Stimulated activated CD8-positive, alpha-beta memory T cell treated with anti-CD3 and anti-CD28 coated beads, Interleukin-12 subunit alpha, Interleukin-12 subunit beta, amount 100 ng/mL, for 24 hours (primary cell): ENCODE data around the gene GRK3.
"Not testable (repeated sequence)": the region's sequence is repeated elsewhere in the genome, so short reads cannot be mapped to it uniquely, and the experiment has no call there.

Source experiments
- DNase-seq: peaks from one replicate; pipeline ENCODE4 v3.0.0-alpha.2; 2020; ENCODE audit errors: extremely low read depth

Gene GRK3

GRCh38 chr22:25571969-25572707 lies 7.7 kb downstream of the GRK3 start:
- not testable (repeated sequence) for DNase-seq

DNA sequence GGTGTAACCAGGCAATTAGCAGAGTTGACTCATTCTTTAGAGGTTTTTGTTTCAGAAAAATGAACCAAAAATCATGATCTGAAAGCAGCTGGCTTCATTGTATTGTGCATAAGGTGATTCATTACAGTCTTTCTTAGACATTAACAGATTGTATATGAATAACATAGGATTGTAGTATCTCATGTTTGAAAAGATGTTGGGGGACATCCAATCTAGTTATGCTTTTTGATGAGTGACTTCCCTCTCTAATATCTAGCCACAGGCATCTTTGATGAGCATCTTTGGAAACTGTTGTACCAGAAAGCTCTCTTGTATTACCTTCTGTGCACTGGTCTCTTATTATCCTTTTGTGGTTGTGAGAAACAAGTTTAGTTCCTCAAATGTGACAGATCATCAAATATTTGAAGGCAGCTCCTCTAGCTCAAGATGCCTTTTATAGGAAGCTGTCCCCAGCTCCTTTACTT lies 8.3 kb downstream of the GRK3 start:
- DNase-seq: no peak

DNA sequence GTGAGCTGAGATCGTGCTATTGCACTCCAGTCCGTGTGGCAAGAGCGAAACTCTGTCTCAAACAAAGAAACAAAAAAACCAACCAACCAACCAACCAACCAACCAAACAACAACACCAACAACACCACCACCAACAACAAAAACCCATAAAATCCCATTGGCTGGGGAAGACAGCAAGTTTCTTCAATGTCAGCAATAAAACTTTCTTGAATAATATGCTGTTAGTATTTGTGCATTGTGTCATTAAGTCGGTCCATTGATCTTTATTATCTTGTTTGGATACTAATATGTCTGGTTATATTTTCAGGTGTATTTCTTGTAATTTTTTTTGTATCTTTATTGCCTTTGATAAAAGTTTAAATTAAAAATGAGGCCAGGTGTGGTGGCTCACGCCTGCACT lies 9.4 kb downstream of the GRK3 start:
- DNase-seq: no peak

GRCh38 chr22:25574736-25575135 lies 10.3 kb downstream of the GRK3 start:
- DNase-seq: no peak

DNA sequence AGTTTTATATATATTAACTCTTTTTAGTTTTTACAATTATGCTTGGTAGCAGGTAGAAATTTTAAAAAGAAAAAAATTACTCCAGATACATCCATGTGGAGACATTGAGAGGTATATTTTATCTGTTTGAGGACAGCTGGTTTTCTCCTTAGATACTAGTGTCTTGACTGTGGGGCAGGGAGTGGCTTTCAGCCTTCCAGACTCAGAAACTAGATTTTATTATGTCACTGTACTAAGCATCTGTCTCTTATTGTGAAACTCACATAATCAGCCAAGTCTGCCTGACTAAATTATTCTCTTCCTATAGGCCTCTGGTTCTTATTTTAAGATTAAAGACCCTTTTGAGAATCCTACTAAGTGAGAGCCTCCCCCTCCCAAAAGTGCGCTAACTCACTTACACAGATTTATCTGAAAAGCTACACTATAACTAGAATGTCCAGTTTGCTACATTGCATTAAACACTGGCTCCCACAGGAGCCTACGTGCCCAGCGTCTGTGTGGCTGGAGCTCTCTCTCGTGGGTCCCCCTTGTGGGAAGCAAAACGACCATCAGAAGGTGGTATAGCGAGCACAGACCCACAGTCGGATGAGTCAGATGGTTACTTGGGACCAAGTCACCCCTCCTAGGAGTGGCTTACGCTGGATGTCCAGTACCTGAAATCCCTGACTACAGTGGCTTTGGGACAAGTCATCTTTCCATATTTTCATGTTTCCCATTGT lies 11.4 kb downstream of the GRK3 start:
- not testable (repeated sequence) for DNase-seq

- DNase-seq: not testable (repeated sequence)
Measured at GRCh38 chr22:25581452-25581851, 17.0 kb downstream of the GRK3 start.

- DNase-seq: no peak
Measured at GRCh38 chr22:25582946-25583345, 18.5 kb downstream of the GRK3 start.

DNA sequence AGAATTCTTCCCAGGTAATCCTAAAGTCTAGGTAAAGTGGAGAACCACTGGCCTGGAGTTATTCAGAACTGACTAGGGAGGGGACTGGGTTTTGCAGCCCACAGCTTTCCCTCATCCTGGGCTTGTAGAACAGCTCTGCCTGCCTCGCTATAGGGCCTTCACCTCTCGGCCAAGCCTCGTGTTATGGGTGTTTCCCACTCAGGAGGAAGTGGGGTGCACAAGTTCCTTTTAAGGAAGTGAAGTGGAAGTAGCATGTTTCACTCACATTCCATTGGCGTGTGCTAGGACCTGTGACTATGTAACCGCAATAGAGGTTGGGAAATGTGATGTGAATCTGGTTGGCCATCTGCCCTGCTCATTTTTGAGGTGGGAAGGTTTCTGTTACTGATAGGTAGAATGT lies 20.5 kb downstream of the GRK3 start:
- not testable (repeated sequence) for DNase-seq

- DNase-seq: not testable (repeated sequence)
Measured at GRCh38 chr22:25589664-25590063, 25.2 kb downstream of the GRK3 start.

GRCh38 chr22:25593323-25593722 lies 28.8 kb downstream of the GRK3 start:
- not testable (repeated sequence) for DNase-seq

- DNase-seq: no peak
Measured at GRCh38 chr22:25598609-25599008, 34.1 kb downstream of the GRK3 start.

DNA sequence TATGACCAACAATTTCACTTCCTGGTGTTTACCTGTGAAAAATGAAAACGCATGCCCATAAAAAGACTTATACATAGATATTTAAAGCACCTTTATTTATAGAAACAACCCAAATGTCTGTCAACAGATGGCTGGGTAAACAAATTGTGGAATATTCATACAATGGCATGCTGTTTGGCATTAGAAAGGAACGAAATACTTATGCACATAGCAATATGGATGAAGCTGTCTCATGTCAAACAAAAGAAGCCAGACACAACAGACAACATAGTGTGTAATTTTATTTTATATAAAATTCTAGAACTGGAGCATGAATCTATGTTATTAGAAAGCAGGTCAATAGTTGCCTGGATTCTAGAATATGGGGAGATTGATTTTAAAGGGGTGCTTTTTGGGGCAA lies 38.0 kb downstream of the GRK3 start:
- DNase-seq: no peak

- no peak for DNase-seq
Measured at GRCh38 chr22:25602916-25603315, 38.4 kb downstream of the GRK3 start.

DNA sequence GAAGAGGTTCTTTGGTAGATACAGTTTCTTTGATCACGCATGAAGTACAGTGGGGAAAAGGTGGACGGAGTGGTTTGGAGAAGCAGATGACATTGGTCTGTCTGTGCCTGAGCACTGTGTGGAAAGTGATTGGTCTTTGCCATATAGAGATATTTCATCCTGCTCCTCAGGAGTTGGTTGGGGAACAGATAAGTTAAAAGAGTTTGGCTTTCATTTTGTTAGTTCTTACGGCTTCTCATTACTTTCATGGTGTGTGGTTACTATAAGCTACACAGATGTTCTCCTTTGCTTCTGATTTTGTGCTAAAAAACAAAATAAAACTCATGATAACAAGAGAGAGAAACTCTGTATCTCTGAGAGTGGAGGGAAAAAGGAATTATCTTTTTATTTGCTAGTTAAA lies 40.7 kb downstream of the GRK3 start:
- DNase-seq: not testable (repeated sequence)

DNA sequence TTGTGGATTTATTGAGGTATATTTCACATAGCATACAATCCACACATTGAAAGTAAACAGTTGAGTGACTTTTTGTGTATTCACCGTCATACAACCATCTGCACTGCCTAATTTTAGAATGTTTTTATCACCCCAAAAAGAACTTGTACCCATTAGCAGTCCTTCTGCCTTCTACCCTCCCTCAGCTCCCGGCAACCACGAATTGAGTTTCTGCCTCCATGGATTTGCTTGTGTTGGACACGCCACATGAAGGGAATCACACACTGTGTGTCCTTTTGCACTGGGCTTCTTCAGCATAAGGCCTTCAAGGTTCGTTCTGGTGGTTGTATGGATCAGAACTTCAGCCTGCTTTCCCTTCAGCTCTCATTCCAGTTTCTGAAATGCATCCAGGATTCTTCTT lies 41.1 kb downstream of the GRK3 start:
- not testable (repeated sequence) for DNase-seq

- not testable (repeated sequence) for DNase-seq
Measured at GRCh38 chr22:25611284-25611683, 46.8 kb downstream of the GRK3 start.

DNA sequence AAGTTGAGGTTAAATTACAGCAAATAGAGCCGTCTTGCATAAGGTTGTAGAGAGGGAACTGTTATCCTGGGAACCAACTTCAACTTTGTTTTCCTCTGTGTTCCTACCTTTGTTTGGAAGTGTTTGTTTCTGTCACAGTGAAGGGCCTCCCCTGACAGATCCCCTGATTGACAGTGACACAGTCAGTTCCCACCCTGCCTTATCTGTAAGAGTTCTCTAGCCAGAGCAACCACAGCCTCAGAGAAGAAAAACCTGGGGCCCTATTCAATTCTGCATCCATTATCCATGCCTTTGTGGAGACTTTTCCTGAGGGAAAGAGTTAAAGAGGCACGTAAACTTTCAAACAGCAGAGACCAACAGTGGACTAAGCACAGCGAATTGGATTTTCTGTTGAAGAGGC lies 48.7 kb downstream of the GRK3 start:
- not testable (repeated sequence) for DNase-seq

DNA sequence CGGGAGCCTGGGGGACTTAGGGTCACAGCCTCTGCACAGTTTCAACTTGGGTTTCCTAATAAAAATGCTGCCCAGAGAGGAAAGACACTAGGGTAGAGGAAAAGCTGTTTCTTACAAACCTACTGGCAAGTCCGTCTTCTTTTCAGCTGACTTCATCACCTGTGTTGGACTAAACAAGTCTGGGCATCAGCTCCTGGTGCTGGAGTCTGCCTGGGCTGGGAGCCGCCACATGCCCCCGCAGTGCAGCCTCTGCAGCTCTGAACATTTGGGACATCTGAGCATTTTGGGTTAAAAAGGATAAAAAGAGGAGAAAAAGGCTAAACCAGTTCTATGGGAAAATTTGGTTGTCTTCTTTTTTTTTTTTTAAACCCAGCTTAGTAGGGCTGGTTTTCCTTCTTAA lies 49.1 kb downstream of the GRK3 start:
- DNase-seq: not testable (repeated sequence)

DNA sequence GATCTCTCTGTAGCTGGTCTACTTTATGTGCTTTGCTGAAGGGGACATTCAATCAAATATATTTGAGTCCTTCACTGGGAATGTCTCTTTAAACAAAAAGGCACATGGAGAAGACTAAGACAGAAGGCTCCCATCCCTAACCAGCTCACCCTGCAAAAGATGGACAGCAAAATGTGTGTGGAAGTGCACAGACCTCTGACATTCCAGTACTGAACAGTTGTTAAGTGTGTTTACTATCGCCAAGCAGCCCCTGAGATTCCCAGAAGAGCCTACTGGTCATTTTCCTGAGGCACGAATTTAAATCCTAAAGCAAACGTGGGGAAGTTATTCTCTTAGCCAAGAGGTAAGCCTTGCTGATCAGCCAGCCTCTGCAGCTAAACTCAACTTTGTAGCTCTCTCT lies 50.3 kb downstream of the GRK3 start:
- DNase-seq: not testable (repeated sequence)

DNA sequence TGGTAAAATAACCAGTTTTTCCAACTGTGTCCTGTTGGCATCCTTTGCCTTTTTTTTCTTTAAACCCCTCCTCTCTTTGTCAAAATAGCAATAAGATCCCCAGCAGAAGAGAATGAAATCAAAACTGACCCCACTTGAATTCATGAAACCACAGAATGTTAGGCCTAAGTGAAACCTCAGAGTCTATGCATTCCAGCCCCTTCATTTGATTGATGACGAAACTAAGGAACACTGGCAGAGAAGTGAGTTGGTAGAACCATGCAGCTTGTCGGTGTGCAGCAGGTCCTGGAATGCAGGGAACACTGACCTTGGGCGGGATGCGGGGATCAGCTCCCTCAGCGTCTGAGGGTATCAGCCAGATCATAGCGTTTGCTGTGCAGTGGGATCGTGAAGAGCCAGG lies 57.5 kb downstream of the GRK3 start:
- no peak for DNase-seq

DNA sequence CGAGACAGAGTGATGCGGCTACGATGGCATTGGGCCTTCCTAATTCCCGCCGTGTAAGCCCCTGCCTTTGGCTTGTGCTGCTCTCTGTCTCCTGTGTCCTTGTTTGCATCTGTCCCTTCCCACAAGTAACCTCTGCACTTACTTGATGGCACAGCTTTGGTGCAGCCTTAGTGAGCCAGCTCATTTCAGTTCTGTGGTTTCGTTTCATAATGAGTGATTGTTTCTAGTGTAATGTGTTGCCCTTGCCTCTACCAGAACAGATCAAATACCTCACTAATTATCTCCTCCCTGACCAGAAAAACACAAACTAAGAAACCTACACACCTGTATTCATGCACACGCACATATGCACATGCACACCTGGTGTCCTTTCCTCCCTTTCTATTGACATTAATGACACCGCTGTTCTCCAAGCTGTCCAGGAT lies 58.8 kb downstream of the GRK3 start:
- no peak for DNase-seq

- no peak for DNase-seq
Measured at GRCh38 chr22:25623851-25624250, 59.4 kb downstream of the GRK3 start.

GRCh38 chr22:25624476-25624875 lies 60.0 kb downstream of the GRK3 start:
- no peak for DNase-seq
